Activated CD4-positive, alpha-beta T cell treated with anti-CD3 and anti-CD28 coated beads for 4 hours (primary cell): ENCODE data around the gene PROSER2.
"Not testable (repeated sequence)": the region's sequence is repeated elsewhere in the genome, so short reads cannot be mapped to it uniquely, and the experiment has no call there.

ENCODE experiments used
- DNase-seq, 2 donors: peaks; one replicate each; pipeline ENCODE4 v3.0.0-alpha.2; 2020

PROSER2 gene

DNA sequence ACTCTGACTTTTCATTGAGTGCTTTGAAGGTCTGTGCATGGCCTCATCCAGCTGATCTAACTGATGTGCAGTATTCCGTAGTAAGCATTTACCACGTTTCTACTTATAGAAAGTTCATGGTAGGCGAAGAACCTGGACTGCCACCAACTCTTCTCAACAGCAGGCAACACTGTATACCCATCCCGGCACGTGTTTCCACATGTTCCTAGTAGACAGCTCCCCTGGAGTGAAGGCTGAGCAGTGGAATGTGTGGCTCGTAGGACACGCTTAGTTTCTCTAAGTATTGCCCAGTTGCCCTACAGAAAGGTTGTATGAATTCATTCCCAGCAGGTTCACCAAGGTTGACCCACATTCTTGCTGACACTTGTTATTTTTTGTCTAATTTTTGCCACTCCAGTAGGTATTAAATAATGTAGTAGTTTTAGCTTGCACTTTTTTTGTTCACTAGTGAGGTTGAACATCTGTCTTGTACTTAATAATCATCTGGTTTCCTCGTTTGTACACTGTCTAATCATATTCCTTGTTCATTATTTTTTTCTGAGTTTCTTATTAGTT lies 15.2 kb downstream of the PROSER2 start:
- DNase-seq = no peak

DNA sequence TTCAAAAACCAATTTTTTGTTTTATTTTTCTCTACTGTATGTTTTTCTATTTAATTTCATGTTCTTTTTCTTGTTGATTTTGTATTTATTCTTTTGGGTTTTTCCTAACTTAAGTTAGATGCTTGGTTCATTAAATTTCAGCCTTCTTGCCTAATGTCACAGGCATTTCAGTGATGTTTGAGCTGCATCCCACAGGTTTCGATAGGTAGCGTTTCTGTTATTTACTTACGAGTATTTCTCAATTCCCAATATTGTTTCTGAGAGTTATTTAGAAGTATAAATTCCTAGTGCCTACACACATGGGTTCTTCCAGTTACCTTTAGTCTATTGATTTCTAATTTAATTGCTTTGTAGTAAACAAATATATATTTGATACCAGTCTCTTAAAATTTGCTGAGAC lies 18.2 kb downstream of the PROSER2 start:
- DNase-seq = no peak

GRCh38 chr10:11842411-11842810 lies 19.3 kb downstream of the PROSER2 start:
- DNase-seq = no peak

- DNase-seq = no peak
These were observed 22.0 kb downstream of the PROSER2 start for GRCh38 chr10:11845113-11845512.

- no peak for DNase-seq
These were observed 23.4 kb downstream of the PROSER2 start for GRCh38 chr10:11846542-11846941.

GRCh38 chr10:11849277-11849676 lies 26.1 kb downstream of the PROSER2 start:
- no peak for DNase-seq

- no peak for DNase-seq
These were observed 26.8 kb downstream of the PROSER2 start for GRCh38 chr10:11849911-11850310.

DNA sequence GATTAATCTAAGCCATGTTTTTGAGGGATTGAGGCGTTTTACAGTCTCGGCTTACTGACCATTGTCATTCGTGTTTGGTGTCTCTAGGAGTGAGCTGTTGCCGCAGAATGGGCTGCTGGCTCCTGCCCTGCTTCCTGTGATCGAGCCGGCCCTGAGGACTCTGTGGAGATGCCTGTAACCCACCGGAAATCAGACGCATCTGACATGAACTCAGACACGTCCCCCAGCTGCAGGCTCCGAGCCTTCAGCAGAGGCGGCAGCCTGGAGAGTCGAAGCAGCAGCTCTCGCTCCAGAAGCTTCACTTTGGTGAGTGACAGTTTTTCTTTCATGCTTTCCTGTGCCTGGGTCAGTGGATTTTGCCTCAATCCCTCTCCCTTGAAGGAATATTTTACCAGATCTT lies 28.8 kb downstream of the PROSER2 start:
- no peak for DNase-seq

GRCh38 chr10:11852637-11853036 lies 29.5 kb downstream of the PROSER2 start:
- DNase-seq = not testable (repeated sequence)

DNA sequence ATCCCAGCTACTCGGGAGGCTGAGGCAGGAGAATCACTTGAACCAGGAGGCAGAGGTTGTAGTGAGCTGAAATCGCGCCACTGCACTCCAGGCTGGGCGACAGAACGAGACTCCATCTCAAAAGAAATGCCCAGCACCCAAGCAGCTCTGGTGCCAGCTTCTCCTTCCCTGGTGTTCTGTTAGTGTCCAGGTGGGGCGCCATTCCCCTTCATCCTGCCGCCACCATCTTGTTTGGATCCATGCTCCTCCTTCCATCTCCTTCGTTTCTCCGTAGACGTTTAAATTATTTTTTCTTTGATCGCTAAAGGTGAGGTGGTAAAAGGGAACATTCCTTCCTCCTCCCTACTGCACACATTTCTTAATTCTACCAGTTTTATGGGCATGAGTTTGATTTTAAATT lies 30.3 kb downstream of the PROSER2 start:
- no peak for DNase-seq

GRCh38 chr10:11854301-11854700 lies 31.1 kb downstream of the PROSER2 start:
- DNase-seq = no peak

- DNase-seq = no peak
These were observed 32.9 kb downstream of the PROSER2 start for GRCh38 chr10:11856089-11856488.

DNA sequence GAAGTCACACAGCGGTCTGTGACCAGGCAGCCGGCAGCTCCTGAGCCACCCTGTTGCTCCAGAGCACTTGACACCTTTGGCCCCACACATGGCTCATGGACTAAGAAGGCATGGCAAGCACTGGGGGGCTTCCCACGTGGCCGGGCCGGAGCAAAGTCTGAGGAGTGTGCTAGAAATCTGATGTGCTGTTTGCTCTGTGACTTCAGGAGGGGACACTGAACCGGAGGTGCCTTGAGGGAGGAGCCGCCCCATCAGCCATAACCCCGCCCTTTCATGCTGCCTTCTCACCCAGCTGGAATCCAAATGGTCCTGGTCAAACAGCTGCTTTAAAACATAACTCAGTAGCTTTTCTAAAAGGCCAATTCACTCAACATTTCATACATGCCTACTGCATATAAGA lies 33.5 kb downstream of the PROSER2 start:
- no peak for DNase-seq

DNA sequence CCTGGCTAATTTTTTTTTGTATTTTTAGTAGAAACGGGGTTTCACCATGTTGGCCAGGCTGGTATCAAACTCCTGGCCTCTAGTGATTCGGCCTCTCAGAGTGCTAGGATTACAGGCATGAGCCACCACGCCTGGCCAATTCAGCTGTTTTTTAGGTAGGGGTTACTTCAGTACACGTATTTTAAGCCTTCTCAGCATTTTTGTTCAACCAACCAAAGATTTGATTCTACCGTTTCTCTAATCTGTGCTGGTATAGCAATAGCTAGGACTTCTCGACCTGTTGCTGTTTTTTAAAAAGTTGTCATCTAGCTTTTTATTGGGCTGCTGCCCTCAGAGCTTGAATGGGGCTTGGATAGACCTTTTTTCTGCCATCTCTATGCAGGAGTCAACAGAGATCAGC lies 34.9 kb downstream of the PROSER2 start:
- DNase-seq = no peak

DNA sequence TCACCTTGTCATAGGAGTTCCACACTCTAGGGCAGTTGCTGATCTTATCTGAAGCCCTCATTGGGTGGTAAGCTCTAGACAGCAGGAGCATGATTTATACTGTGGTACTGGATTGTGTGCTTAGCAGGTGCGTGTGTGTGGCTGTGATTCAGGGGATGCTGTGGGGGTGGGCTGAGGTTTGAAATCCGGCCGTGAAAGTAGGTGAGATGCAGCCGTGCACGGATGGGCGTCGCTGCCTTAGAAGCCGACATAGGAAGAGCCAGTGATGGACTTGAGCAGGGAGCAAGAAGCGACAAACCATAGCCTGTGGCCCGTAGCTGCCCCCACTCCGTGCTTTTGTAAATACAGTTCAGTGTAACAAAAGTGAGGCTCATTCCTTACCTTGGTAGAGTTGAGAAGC lies 38.2 kb downstream of the PROSER2 start:
- DNase-seq = no peak

- no peak for DNase-seq
These were observed 38.8 kb downstream of the PROSER2 start for GRCh38 chr10:11861811-11862428.

- DNase-seq = peak in 1 of 2 donors; percentile 39
These were observed 40.4 kb downstream of the PROSER2 start for GRCh38 chr10:11863353-11864109.

- DNase-seq = no peak
These were observed 41.6 kb downstream of the PROSER2 start for GRCh38 chr10:11864727-11865126.

DNA sequence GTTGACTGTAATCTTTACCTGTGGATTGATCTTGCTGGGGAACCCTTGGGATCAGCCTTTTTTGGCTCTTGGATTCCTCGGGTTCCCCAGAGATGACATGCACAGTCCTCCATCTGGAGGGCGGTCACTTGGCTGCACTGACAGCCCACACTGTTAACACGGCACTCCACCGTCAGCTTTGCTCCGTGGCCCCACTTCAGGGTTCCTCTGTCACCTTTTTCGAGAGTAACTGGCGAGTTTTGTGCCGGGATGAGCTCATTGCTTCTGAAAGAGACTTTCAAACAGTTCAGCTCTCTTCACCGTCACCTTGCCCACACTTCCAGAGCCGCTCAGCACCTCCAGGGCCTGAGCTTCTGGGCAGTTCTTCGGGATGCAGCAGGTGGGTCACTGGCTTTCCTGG lies 42.4 kb downstream of the PROSER2 start:
- no peak for DNase-seq

DNA sequence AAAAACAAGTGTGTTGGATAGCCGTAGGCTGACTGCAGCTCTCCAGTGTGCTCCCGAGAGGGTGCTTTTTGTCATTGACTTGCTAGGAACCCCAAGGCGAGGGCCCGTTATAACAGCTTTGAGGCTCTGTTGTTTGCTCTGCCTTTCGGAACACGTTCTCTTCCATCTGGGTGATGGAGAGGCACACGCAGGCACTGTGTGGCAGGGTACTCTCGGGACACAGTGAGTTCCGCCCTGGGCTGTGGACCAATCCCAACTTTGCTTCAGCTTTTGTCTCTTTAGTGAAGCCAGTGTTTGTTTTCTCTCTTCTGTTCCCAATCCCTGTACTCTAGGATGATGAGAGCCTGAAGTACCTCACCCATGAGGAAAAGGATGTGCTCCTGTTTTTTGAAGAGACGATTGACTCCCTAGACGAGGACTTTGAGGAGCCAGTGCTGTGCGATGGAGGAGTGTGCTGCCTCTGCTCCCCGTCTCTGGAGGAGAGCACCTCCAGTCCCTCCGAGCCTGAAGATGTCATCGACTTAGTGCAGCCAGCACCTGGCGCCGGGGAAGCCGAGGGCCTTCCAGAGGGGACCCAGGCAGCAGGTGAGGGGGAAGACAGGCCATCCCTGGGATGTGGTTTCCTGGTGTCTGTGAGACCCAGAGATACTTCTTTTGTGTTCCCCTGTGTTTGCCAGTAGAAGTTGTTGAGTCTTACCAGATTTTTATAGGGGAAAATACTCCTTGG lies 43.2 kb downstream of the PROSER2 start:
- no peak for DNase-seq

- no peak for DNase-seq
These were observed 46.1 kb downstream of the PROSER2 start for GRCh38 chr10:11869219-11869618.

GRCh38 chr10:11869743-11870460 lies 46.7 kb downstream of the PROSER2 start:
- no peak for DNase-seq

GRCh38 chr10:11870461-11870780 lies 47.3 kb downstream of the PROSER2 start:
- DNase-seq = no peak
